GM23338 (cell line): ENCODE results near the gene ADGRF1. TPM values are rescaled to one million over a fixed set of nuclear protein-coding genes. Genes with fewer than 3 reads are reported as not detected.

Experiments used
- ATAC-seq: fragments of 200-7000 bp; cut with Tn5 transposase; 3 replicates; pipeline ENCODE4 v1.9.1; 2020
- DNase-seq: peaks from one replicate; pipeline ENCODE4 v3.0.0-alpha.2; 2015; ENCODE audit warnings: low spot score
- H2AFZ ChIP-seq: fragments of 200-600 bp; sonication (generic); 2 replicates; pipeline ENCODE4 v1.8.0; 2016; ENCODE audit warnings: antibody characterized with exemption, mild to moderate bottlenecking, moderate library complexity
- H3F3A ChIP-seq: fragments of 200-600 bp; sonication (generic); replicated peaks from 2 replicates; pipeline ENCODE4 v1.8.0; 2017; ENCODE audit warnings: antibody characterized with exemption, mixed run types, low read depth
- H3K27ac ChIP-seq: fragments of 200-600 bp; sonication (generic); 2 replicates; pipeline ENCODE4 v1.6.1; 2016; ENCODE audit warnings: low read depth
- H3K27me3 ChIP-seq: fragments of 200-600 bp; sonication (generic); 2 replicates; pipeline ENCODE4 v1.8.0; 2016; ENCODE audit warnings: mild to moderate bottlenecking, mixed run types, moderate library complexity; ENCODE audit not compliant: insufficient read depth
- H3K36me3 ChIP-seq: fragments of 200-600 bp; sonication (generic); 2 replicates; pipeline ENCODE4 v1.8.0; 2016; ENCODE audit warnings: mild to moderate bottlenecking; ENCODE audit not compliant: insufficient read depth
- H3K4me1 ChIP-seq: fragments of 200-600 bp; sonication (generic); 2 replicates; pipeline ENCODE4 v1.8.0; 2016; ENCODE audit warnings: mild to moderate bottlenecking, moderate library complexity; ENCODE audit not compliant: insufficient read depth
- H3K4me2 ChIP-seq: fragments of 200-600 bp; sonication (generic); 2 replicates; pipeline ENCODE4 v1.7.1; 2017; ENCODE audit warnings: mixed run types
- H3K4me3 ChIP-seq: fragments of 200-600 bp; sonication (generic); 2 replicates; pipeline ENCODE4 v1.6.1; 2016; ENCODE audit warnings: mixed run types
- H3K79me2 ChIP-seq: fragments of 200-600 bp; sonication (generic); replicated peaks from 2 replicates; pipeline ENCODE4 v1.8.0; 2017; ENCODE audit warnings: mild to moderate bottlenecking; ENCODE audit not compliant: insufficient read depth
- H3K9me2 ChIP-seq: fragments of 200-600 bp; sonication (generic); 2 replicates; pipeline ENCODE4 v1.8.0; 2017; ENCODE audit not compliant: insufficient read depth
- H4K20me1 ChIP-seq: fragments of 200-600 bp; sonication (generic); replicated peaks from 2 replicates; pipeline ENCODE4 v1.8.0; 2017; ENCODE audit warnings: mild to moderate bottlenecking; ENCODE audit not compliant: insufficient read depth
- H3K27ac Mint-ChIP-seq: 2 replicates; pipeline ENCODE4 v1.8.0; 2020; ENCODE audit warnings: inconsistent platforms, mild to moderate bottlenecking, moderate library complexity, mixed read lengths
- H3K27me3 Mint-ChIP-seq: 3 replicates; pipeline ENCODE4 v1.8.0; 2022; ENCODE audit warnings: low read depth, mild to moderate bottlenecking, moderate library complexity, mixed read lengths, inconsistent platforms; ENCODE audit not compliant: insufficient read depth, poor library complexity
- H3K36me3 Mint-ChIP-seq: 3 replicates; pipeline ENCODE4 v1.8.0; 2021; ENCODE audit warnings: low read depth, mild to moderate bottlenecking, inconsistent platforms, moderate library complexity, mixed read lengths
- H3K4me1 Mint-ChIP-seq: 3 replicates; pipeline ENCODE4 v1.8.0; 2020; ENCODE audit warnings: mild to moderate bottlenecking, inconsistent platforms, mixed read lengths
- H3K4me3 Mint-ChIP-seq: 3 replicates; pipeline ENCODE4 v1.8.0; 2021; ENCODE audit warnings: moderate library complexity, mild to moderate bottlenecking, inconsistent platforms, mixed read lengths
- H3K9me3 Mint-ChIP-seq: 3 replicates; pipeline ENCODE4 v1.8.0; 2020; ENCODE audit warnings: moderate library complexity, mild to moderate bottlenecking, inconsistent platforms, mixed read lengths
- CREB1 ChIP-seq: fragments of 250-450 bp; sonication (Bioruptor Pico); IDR thresholded peaks from 2 replicates; pipeline ENCODE4 v1.5.0; 2020; ENCODE audit warnings: low read depth, mild to moderate bottlenecking, moderate library complexity
- EZH2 ChIP-seq: fragments of 200-600 bp; sonication (generic); IDR thresholded peaks from one replicate; pipeline ENCODE4 v1.8.0; 2017; ENCODE audit warnings: antibody characterized with exemption, mild to moderate bottlenecking, low read depth; ENCODE audit not compliant: unreplicated experiment
- EZH2phosphoT487 ChIP-seq: fragments of 200-600 bp; sonication (generic); IDR thresholded peaks from one replicate; pipeline ENCODE4 v1.8.1; 2018; ENCODE audit warnings: antibody characterized with exemption; ENCODE audit not compliant: unreplicated experiment
- JUNB ChIP-seq: IDR thresholded peaks from one replicate; pipeline ENCODE4 v1.6.1; 2016; ENCODE audit warnings: antibody characterized with exemption; ENCODE audit not compliant: unreplicated experiment
- NANOG ChIP-seq: IDR thresholded peaks from 2 replicates; pipeline ENCODE4 v1.6.1; 2016; ENCODE audit warnings: antibody characterized with exemption, borderline replicate concordance
- POLR2AphosphoS5 ChIP-seq: IDR thresholded peaks from 2 replicates; pipeline ENCODE4 v1.6.1; 2016; ENCODE audit warnings: antibody characterized with exemption, low read depth
- STAT1 ChIP-seq: IDR thresholded peaks from one replicate; pipeline ENCODE4 v1.6.1; 2016; ENCODE audit warnings: antibody characterized with exemption; ENCODE audit not compliant: unreplicated experiment
- ZNF114 ChIP-seq: fragments of 250-450 bp; sonication (Bioruptor Pico); IDR thresholded peaks from 2 replicates; pipeline ENCODE4 v1.5.0; 2020; ENCODE audit warnings: mild to moderate bottlenecking, moderate library complexity
- ZNF331 ChIP-seq: fragments of 250-450 bp; sonication (Bioruptor Pico); IDR thresholded peaks from 2 replicates; pipeline ENCODE4 v1.5.0; 2020; ENCODE audit warnings: low read depth, mild to moderate bottlenecking, moderate library complexity
- polyA plus RNA-seq: library from polyadenylated mRNA; unstranded; fragments of >200 nt; fragmentation: Nextera tagmentation; extraction: Ambion mirVana; gene quantifications from 2 replicates; pipeline ENCODE4 v1.2.1, GENCODE V29; 2016
- total RNA-seq: library from RNA; depleted of rRNA; stranded (reverse); fragments of >200 nt; shearing (Covaris generic); gene quantifications from 2 replicates; pipeline ENCODE4 v1.2.3, GENCODE V29; 2014
- TF ChIP-seq, protein P1 (sequence below): IDR thresholded peaks from one replicate; pipeline ENCODE4 v1.6.1; 2018; ENCODE audit warnings: antibody characterized with exemption; ENCODE audit not compliant: unreplicated experiment
- TF ChIP-seq, protein P2 (sequence below): IDR thresholded peaks from 2 replicates; pipeline ENCODE4 v1.6.1; 2016; ENCODE audit warnings: antibody characterized with exemption
- TF ChIP-seq, protein P3 (sequence below): fragments of 250-450 bp; sonication (Bioruptor Pico); IDR thresholded peaks from 2 replicates; pipeline ENCODE4 v1.5.0; 2020; ENCODE audit warnings: mild to moderate bottlenecking, moderate library complexity
- TF ChIP-seq, protein P4 (sequence below), 2 experiments: fragments of 200-600 bp in 1 of 2; sonication (generic) in 1 of 2; conservative IDR thresholded peaks; 2 replicates each; pipeline versions ENCODE4 v1.5.1 to v1.6.1; 2016 to 2017; ENCODE audit warnings: antibody characterized with exemption in 2 of 2, low read depth in 2 of 2, mild to moderate bottlenecking in 2 of 2, moderate library complexity in 1 of 2

The ADGRF1 gene
- total and polyA plus RNA-seq, 2 experiments from 2014 or later = not detected

DNA sequence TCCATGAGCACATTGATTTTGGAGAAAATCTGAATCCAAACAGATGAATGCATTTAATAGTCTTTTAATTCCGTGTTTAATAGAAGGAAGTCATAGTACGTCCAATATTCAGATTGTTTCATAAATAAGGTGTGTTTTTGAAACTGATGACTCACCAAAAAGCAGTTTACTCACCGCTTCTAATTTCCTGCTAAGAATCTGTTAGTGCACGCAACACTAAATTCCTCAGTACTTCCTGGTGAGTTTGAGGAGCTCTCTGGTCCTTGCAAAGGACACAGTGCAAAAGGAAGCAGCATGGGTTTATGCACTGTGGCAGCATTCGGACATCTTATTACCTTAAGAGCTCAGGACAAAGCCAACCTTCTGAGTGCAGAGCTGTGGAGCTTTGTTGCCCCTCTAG, 2.3 kb upstream of the ADGRF1 start:
- H2AFZ ChIP-seq = no peak overlapping the region

More for the DNA sequence above, 2.3 kb upstream of the ADGRF1 start:
- Histone ChIP-seq H3K9me2 (no peaks in the 10 kb centered on the region), H3K79me2 (no peaks in the 10 kb centered on the region), H3K36me3 (no peaks in the 10 kb centered on the region), H3K27me3 (no peaks in the 10 kb centered on the region), H3K4me3 (no peak overlapping the region), H3K27ac (no peak overlapping the region), H4K20me1 (no peaks in the 10 kb centered on the region), H3K4me2 (no peak overlapping the region), H3F3A (no peaks in the 10 kb centered on the region), H3K4me1 (peaks cover 17% of the 10 kb centered on the region)
- Mint-ChIP-seq H3K36me3 (no peaks in the 10 kb centered on the region), H3K27me3 (peaks cover 2% of the 10 kb centered on the region), H3K4me3 (no peak overlapping the region), H3K27ac (no peak overlapping the region), H3K9me3 (no peaks in the 10 kb centered on the region), H3K4me1 (peaks cover 21% of the 10 kb centered on the region; the same call in 2 of the 3 replicates)
- no peak for ATAC-seq
- TF ChIP-seq STAT1 (no peak), JUNB (no peak), POLR2AphosphoS5 (no peak), EZH2phosphoT487 (no peak), ZNF331 (no peak), NANOG (no peak), EZH2 (no peak), ZNF114 (CRISPR knock-in tag) (no peak), CREB1 (CRISPR knock-in tag) (no peak)
- TF ChIP-seq, protein P1, sequence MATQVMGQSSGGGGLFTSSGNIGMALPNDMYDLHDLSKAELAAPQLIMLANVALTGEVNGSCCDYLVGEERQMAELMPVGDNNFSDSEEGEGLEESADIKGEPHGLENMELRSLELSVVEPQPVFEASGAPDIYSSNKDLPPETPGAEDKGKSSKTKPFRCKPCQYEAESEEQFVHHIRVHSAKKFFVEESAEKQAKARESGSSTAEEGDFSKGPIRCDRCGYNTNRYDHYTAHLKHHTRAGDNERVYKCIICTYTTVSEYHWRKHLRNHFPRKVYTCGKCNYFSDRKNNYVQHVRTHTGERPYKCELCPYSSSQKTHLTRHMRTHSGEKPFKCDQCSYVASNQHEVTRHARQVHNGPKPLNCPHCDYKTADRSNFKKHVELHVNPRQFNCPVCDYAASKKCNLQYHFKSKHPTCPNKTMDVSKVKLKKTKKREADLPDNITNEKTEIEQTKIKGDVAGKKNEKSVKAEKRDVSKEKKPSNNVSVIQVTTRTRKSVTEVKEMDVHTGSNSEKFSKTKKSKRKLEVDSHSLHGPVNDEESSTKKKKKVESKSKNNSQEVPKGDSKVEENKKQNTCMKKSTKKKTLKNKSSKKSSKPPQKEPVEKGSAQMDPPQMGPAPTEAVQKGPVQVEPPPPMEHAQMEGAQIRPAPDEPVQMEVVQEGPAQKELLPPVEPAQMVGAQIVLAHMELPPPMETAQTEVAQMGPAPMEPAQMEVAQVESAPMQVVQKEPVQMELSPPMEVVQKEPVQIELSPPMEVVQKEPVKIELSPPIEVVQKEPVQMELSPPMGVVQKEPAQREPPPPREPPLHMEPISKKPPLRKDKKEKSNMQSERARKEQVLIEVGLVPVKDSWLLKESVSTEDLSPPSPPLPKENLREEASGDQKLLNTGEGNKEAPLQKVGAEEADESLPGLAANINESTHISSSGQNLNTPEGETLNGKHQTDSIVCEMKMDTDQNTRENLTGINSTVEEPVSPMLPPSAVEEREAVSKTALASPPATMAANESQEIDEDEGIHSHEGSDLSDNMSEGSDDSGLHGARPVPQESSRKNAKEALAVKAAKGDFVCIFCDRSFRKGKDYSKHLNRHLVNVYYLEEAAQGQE = no peak
- TF ChIP-seq, protein P2, sequence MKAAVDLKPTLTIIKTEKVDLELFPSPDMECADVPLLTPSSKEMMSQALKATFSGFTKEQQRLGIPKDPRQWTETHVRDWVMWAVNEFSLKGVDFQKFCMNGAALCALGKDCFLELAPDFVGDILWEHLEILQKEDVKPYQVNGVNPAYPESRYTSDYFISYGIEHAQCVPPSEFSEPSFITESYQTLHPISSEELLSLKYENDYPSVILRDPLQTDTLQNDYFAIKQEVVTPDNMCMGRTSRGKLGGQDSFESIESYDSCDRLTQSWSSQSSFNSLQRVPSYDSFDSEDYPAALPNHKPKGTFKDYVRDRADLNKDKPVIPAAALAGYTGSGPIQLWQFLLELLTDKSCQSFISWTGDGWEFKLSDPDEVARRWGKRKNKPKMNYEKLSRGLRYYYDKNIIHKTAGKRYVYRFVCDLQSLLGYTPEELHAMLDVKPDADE = no peak
- TF ChIP-seq, protein P3, sequence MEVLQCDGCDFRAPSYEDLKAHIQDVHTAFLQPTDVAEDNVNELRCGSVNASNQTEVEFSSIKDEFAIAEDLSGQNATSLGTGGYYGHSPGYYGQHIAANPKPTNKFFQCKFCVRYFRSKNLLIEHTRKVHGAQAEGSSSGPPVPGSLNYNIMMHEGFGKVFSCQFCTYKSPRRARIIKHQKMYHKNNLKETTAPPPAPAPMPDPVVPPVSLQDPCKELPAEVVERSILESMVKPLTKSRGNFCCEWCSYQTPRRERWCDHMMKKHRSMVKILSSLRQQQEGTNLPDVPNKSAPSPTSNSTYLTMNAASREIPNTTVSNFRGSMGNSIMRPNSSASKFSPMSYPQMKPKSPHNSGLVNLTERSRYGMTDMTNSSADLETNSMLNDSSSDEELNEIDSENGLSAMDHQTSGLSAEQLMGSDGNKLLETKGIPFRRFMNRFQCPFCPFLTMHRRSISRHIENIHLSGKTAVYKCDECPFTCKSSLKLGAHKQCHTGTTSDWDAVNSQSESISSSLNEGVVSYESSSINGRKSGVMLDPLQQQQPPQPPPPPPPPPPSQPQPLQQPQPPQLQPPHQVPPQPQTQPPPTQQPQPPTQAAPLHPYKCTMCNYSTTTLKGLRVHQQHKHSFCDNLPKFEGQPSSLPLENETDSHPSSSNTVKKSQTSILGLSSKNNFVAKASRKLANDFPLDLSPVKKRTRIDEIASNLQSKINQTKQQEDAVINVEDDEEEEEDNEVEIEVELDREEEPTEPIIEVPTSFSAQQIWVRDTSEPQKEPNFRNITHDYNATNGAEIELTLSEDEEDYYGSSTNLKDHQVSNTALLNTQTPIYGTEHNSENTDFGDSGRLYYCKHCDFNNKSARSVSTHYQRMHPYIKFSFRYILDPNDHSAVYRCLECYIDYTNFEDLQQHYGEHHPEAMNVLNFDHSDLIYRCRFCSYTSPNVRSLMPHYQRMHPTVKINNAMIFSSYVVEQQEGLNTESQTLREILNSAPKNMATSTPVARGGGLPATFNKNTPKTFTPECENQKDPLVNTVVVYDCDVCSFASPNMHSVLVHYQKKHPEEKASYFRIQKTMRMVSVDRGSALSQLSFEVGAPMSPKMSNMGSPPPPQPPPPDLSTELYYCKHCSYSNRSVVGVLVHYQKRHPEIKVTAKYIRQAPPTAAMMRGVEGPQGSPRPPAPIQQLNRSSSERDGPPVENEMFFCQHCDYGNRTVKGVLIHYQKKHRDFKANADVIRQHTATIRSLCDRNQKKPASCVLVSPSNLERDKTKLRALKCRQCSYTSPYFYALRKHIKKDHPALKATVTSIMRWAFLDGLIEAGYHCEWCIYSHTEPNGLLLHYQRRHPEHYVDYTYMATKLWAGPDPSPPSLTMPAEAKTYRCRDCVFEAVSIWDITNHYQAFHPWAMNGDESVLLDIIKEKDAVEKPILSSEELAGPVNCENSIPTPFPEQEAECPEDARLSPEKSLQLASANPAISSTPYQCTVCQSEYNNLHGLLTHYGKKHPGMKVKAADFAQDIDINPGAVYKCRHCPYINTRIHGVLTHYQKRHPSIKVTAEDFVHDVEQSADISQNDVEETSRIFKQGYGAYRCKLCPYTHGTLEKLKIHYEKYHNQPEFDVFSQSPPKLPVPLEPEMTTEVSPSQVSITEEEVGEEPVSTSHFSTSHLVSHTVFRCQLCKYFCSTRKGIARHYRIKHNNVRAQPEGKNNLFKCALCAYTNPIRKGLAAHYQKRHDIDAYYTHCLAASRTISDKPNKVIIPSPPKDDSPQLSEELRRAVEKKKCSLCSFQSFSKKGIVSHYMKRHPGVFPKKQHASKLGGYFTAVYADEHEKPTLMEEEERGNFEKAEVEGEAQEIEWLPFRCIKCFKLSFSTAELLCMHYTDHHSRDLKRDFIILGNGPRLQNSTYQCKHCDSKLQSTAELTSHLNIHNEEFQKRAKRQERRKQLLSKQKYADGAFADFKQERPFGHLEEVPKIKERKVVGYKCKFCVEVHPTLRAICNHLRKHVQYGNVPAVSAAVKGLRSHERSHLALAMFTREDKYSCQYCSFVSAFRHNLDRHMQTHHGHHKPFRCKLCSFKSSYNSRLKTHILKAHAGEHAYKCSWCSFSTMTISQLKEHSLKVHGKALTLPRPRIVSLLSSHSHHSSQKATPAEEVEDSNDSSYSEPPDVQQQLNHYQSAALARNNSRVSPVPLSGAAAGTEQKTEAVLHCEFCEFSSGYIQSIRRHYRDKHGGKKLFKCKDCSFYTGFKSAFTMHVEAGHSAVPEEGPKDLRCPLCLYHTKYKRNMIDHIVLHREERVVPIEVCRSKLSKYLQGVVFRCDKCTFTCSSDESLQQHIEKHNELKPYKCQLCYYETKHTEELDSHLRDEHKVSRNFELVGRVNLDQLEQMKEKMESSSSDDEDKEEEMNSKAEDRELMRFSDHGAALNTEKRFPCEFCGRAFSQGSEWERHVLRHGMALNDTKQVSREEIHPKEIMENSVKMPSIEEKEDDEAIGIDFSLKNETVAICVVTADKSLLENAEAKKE = no peak
- TF ChIP-seq, protein P4, sequence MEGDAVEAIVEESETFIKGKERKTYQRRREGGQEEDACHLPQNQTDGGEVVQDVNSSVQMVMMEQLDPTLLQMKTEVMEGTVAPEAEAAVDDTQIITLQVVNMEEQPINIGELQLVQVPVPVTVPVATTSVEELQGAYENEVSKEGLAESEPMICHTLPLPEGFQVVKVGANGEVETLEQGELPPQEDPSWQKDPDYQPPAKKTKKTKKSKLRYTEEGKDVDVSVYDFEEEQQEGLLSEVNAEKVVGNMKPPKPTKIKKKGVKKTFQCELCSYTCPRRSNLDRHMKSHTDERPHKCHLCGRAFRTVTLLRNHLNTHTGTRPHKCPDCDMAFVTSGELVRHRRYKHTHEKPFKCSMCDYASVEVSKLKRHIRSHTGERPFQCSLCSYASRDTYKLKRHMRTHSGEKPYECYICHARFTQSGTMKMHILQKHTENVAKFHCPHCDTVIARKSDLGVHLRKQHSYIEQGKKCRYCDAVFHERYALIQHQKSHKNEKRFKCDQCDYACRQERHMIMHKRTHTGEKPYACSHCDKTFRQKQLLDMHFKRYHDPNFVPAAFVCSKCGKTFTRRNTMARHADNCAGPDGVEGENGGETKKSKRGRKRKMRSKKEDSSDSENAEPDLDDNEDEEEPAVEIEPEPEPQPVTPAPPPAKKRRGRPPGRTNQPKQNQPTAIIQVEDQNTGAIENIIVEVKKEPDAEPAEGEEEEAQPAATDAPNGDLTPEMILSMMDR (conservative IDR thresholded peaks at IDR 0.05; ENCODE audit: low read depth in 2 of 2) = no peak
- no peak for DNase-seq
